8988T (cell line): ENCODE results near the gene BTG3.

Source experiments
- DNase-seq: peaks from one replicate; pipeline ENCODE4 v3.0.0; 2011

Gene BTG3

DNA sequence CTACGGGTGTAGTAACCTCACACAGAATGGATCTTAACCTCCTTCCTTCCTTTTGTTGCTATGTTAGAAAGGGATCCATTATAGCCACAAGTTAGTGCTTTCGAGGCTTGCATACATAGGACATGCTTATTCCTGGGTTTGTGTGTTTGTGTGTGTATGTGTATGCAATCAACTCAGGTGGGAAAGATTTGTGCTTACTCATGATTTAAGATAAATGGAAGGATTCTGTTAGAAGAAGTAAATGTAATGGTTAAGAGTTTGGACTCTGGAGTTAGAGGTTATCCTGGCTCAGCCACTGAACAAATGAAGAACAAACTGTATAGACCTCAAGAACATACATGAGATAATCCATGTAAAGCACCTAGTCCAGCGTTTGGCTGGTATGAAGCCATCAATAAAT lies 28.8 kb downstream of the BTG3 start:
- DNase-seq, result no peak

- DNase-seq, result no peak
Measured at GRCh38 chr21:17580319-17580718, 32.4 kb downstream of the BTG3 start.

DNA sequence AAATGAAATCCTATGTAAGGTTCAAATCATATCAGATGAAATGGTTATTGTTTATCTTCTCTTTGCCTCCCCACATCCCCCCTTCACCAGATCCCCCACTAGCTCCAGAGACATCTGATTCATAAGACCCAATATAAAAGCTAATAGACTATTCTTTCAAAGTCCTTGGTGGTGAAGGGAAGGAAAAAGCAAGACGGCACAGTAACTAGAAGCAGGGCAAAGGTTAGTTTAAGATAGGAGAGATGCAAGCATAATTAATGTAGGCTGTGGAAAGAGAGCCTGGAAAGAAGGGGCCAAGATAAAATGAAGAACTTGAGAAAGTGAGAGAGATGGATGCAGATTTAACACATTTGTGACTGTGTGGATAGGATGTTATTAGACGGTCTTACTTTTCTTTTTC lies 33.8 kb downstream of the BTG3 start:
- DNase-seq, result no peak

DNA sequence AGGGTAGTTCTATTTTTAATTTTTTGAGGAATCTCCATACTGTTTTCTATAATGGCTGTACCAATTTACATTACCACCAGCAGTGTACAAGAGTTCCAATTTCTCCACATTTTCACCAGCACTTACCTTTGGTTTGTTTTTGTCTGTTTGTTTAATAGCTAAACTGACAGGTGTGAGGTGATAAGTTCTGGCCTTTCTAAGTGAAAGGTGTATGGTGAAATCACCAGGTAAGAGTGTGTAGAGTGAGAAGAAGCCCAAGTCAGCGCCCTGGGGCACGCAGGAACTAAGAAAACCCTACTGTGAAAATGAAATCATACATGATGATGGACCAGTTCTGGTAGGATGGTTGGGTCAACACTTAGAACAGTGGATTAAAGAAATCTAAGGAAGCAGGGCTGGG lies 34.5 kb downstream of the BTG3 start:
- DNase-seq, result no peak

DNA sequence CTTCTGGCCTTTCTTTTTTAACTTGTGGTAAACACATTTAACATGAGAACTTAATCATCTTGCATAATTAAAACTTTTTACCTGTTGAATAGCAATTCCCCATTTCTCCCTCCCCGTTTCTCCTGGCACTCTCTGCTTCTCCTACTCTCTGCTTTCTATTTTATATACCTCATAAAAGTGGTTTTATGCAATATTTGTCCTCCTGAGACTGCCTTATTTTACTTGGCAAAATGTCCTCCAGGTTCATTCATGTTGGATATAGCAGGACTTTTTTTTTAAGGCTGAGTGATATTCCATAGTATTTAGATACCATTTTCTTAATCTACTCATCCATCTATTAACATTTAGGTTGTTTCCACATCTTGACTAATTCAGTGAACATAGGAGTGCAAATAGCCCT lies 35.0 kb downstream of the BTG3 start:
- DNase-seq, result no peak

DNA sequence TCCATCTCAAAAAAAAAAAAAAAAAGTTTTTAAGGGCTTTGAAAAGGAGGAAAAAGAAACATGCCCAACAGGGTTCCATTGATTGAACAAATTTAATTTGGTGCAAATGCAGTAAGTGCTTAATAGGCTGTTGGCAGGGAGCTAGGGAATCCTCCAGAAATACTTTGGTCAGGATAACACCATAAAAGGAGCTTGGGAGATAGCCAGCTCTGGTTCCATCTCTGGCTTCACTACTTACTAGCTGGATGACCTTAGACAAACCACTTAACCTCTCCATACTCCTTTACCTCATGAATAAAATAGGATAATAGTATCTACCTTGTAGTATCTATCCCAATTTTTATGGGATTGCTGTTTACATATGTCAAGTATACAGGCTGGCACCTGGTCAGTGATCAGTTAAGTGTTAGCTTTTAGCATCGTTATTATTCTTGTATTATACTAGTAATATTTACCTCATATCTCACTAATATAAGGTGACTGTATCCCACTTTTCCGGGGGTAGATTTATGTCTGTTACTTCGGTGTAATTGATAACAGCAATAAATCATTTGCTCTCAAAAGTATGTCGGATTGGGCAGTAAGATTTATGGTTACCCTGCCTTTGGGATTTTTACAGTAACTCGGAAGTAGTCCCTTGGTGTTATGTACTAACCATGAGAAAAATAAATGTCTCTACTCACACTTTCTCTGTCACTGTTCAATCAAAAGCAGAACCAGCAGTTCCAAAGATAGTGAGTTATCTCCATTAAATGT lies 36.4 kb downstream of the BTG3 start:
- DNase-seq, result no peak

DNA sequence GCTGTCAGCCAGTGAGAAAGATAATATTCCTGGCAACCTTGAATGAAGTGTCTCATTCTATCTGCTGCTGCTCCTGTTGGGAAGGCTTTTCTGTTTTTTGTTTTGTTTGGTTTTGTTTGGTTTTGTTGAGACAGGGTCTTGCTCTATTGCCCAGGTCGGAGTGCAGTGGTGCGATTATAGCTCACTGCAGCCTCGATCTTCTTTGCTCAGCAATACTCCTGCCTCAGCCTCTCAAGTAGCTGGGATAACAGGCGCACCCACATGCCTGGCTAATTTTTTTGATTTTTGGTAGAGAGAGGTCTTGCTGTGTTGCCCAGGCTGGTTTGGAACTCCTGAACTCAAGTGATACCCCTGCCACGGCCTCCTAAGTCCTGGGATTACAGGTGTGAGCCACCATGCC lies 37.6 kb downstream of the BTG3 start:
- no peak for DNase-seq

GRCh38 chr21:17572431-17572830 lies 40.3 kb downstream of the BTG3 start:
- no peak for DNase-seq

GRCh38 chr21:17570786-17571185 lies 41.9 kb downstream of the BTG3 start:
- no peak for DNase-seq

DNA sequence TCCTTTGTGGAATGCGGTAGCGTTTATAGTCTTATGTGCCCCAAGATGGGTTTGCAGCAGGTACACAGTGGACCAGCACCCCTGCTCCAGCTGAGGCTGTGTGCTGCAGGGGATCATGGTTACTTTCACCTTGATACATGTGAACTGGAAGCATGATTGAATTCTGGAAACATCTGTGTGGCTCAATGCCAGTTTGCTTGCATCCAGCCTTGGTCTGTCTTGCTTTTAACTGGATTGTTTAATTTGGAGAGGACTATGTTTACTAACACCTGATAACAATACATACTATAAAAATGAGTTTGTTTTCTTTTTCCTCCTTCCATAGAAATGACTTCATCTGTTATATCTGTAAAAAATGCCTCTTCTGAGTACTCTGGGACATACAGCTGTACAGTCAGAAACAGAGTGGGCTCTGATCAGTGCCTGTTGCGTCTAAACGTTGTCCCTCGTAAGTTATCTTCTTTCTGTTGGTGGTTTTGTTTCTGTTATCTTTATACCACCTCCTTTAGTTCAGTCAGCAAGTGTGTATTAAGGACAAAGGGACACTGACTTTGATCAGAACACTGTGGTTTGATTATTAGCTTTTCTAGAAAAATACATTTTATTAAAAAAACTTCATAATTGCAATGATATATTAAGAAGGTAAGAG lies 52.2 kb downstream of the BTG3 start:
- no peak for DNase-seq

DNA sequence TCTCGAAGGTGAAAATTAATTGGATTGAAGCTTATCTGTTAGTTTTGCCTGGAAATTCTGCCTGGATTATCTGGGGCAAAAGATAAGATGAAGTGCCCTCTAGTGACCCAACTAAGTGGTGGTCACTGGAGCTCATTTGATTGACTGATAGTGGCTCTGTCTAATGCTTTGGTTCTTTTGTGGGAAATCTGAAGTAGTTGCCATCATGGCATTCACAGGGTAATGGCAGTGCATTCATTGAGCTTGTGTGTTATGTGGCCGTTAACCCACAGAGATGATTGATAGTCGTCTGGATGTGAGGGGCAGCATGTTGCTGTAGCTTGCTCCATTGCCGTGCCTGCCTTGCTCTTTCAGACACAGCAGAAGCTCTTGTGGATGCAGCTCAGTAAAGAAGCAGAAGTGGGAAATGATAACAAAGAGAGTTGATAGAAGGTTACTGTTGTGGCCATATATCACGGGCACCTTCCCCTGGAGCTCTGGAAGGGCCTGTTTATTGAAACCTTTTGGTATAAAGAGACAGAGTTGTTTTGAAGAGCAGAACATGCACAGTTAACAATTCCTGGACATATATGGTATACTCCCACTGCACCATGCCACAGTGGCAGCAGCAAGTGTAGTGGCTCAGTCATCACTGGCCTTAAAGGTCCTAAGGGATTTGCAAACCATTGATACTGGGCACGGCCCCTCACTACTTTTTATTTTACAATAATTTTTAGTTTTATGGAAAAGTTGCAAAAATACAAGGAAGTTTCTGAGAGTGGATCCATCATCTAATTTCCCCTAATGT lies 57.8 kb downstream of the BTG3 start:
- peak; percentile 18 for DNase-seq

DNA sequence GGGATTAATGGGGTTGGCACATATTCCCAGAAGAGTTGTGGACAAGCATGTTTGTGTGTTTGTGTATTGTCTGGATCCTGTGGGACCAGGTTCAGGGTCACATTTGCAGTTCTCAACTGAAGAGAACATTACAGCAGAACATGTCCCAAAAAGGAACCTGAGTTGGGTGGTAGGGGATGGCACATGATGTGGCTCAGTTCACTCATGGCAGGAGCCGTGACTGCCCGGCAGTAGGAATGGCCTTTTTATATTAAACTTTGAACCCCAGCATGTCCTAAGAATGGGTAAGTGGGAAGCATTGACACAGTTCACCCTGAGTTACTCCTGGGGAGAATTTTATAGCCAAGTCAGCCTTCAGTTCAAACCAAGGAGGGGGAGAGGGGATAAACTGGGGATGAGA lies 58.6 kb downstream of the BTG3 start:
- no peak for DNase-seq

GRCh38 chr21:17552410-17552809 lies 60.3 kb downstream of the BTG3 start:
- DNase-seq, result no peak

DNA sequence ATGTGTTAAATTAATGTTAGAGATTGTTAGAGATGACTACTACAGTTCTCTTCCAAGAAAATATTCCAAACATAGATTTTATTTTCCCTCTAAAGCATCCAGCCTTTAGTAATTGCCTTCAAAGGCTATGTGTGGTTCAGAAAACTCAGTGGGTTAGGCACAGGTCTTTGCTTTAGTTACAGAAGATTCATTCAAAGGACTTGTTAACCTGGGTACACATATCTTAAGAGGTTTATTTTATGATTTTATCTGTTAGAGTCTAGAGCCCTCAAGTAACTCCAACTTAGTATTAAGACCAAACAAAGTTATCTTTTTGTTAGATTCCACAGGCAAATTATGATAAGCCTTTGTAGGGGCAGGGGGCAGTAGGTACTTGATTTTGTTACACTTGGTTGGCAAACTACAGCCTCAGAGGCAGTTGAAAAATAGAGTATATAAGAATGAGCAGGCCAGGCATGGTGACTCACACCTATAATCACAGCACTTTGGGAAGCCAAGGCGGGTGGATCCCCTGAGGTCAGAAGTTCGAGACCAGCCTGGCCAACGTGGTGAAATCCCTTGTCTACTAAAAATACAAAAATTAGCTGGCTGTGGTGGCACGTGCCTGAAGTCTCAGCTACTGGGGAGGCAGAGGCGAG lies 61.9 kb downstream of the BTG3 start:
- no peak for DNase-seq

- DNase-seq, result no peak
Measured at GRCh38 chr21:17548262-17548661, 64.4 kb downstream of the BTG3 start.

DNA sequence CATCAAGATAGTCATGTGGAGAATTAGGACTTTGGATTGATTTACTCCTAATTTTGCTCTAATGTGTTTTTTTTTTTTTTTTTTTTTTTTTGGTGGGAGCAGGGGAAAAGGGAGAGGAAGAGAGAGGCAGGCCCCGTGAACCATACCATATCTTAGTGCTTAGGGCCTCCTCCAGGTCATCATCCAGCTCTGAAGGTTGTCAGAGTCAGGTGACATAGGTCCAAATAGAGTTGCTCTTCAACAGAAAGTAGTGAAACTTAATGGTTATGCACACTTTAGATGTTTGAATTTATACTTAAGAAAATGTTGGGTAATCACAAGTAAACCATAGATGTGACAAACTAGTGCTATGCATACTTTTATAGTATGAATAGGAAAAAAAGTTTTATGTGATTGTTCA lies 67.7 kb downstream of the BTG3 start:
- DNase-seq, result no peak
